B cell (primary cell): ENCODE measurements around the gene PPAN. TPM values are rescaled to one million over a fixed set of nuclear protein-coding genes. Genes with fewer than 3 reads are reported as not detected.

Experiments
- ATAC-seq: fragments of 200-7000 bp; cut with Tn5 transposase; one replicate; pipeline ENCODE4 v1.10.0; 2021; ENCODE audit warnings: low read depth, mild to moderate bottlenecking, moderate number of reproducible peaks, moderate library complexity
- CTCF ChIA-PET: fragments of 350-600 bp; sonication (Branson Sonifier 250); formaldehyde crosslinking; loops from one replicate; lab custom pipeline; 2021; ENCODE audit warnings: antibody characterized with exemption, inconsistent platforms; lab: Charles Lee
- POLR2A ChIA-PET: fragments of 350-600 bp; sonication (Branson Sonifier 250); formaldehyde crosslinking; loops from one replicate; lab custom pipeline; 2021; ENCODE audit warnings: antibody characterized with exemption; lab: Charles Lee
- DNase-seq: peaks from one replicate; pipeline ENCODE4 v3.0.0; 2013
- H2AFZ ChIP-seq: 2 replicates; pipeline ENCODE4 v1.6.1; 2012; ENCODE audit warnings: mild to moderate bottlenecking, low read depth, low read length; ENCODE audit not compliant: insufficient read depth, poor library complexity, severe bottlenecking
- H3K27ac ChIP-seq, 2 donors: 1 replicate in 1 of 2; 2 replicates in 1 of 2; pipeline ENCODE4 v1.5.1; 2012 to 2013; ENCODE audit warnings: low read length in 2 of 2, mild to moderate bottlenecking in 2 of 2, moderate library complexity in 1 of 2
- H3K27me3 ChIP-seq, 4 experiments: fragments of 200-600 bp in 1 of 4; sonication (generic) in 1 of 4; replicated peaks in 1 of 4; 1 replicate in 2 of 4; 2 replicates in 2 of 4; pipeline versions ENCODE4 v1.6.1 to v1.7.0; 2013 to 2016; ENCODE audit warnings: low read length in 3 of 4, mild to moderate bottlenecking in 2 of 4, mixed read lengths in 1 of 4, moderate library complexity in 1 of 4; ENCODE audit not compliant: insufficient read depth in 4 of 4, control insufficient read depth in 3 of 4; ENCODE audit errors: control extremely low read depth in 1 of 4
- H3K36me3 ChIP-seq, 2 experiments: replicated peaks in 1 of 2; 1 replicate in 1 of 2; 2 replicates in 1 of 2; pipeline versions ENCODE4 v1.6.1 to v1.7.1; 2013; ENCODE audit warnings: low read length in 1 of 2; ENCODE audit not compliant: insufficient read depth in 2 of 2, control insufficient read depth in 1 of 2; ENCODE audit errors: control extremely low read depth in 1 of 2, extremely low read depth in 1 of 2
- H3K4me1 ChIP-seq, 2 donors: fragments of 200-600 bp in 1 of 2; sonication (generic) in 1 of 2; 1 replicate in 1 of 2; 2 replicates in 1 of 2; pipeline versions ENCODE4 v1.5.1 to v1.6.1; 2013 to 2017; ENCODE audit warnings: low read length in 2 of 2; ENCODE audit not compliant: control insufficient read depth in 2 of 2, insufficient read depth in 2 of 2
- H3K4me2 ChIP-seq: replicated peaks from 2 replicates; pipeline ENCODE3; 2012; ENCODE audit warnings: mild to moderate bottlenecking, low read depth, low read length; ENCODE audit not compliant: poor library complexity, severe bottlenecking
- H3K4me3 ChIP-seq, 5 experiments: fragments of 200-600 bp in 1 of 5; sonication (generic) in 1 of 5; 1 replicate in 3 of 5; 2 replicates in 2 of 5; pipeline versions ENCODE4 v1.5.1 to v1.7.0; 2011 to 2016; ENCODE audit warnings: low read length in 4 of 5, mild to moderate bottlenecking in 4 of 5, low read depth in 2 of 5, control low read depth in 1 of 5, moderate library complexity in 1 of 5; ENCODE audit not compliant: insufficient read depth in 1 of 5; ENCODE audit errors: control extremely low read depth in 1 of 5, extremely low read depth in 1 of 5
- H3K79me2 ChIP-seq: fragments of 200-600 bp; sonication (generic); one replicate; pipeline ENCODE4 v1.6.0; 2016; ENCODE audit warnings: low read length; ENCODE audit not compliant: control insufficient read depth, insufficient read depth
- H3K9ac ChIP-seq: fragments of 200-600 bp; sonication (generic); 2 replicates; pipeline ENCODE4 v1.6.1; 2017; ENCODE audit warnings: mild to moderate bottlenecking, low read length, moderate library complexity
- H3K9me3 ChIP-seq, 3 donors: one replicate each; pipeline versions ENCODE4 v1.6.1 to v1.7.1; 2013; ENCODE audit warnings: low read length in 2 of 3; ENCODE audit not compliant: control insufficient read depth in 2 of 3, insufficient read depth in 1 of 3; ENCODE audit errors: control extremely low read depth in 1 of 3
- H4K20me1 ChIP-seq: 2 replicates; pipeline ENCODE4 v1.6.0; 2012; ENCODE audit warnings: mild to moderate bottlenecking, low read length; ENCODE audit not compliant: insufficient read depth, control insufficient read depth, poor library complexity, severe bottlenecking
- H3K27ac Mint-ChIP-seq: one replicate; pipeline ENCODE4 v1.8.0; 2021; ENCODE audit warnings: mixed read lengths
- H3K27me3 Mint-ChIP-seq: one replicate; pipeline ENCODE4 v1.8.0; 2021; ENCODE audit warnings: mixed read lengths
- H3K4me1 Mint-ChIP-seq: one replicate; pipeline ENCODE4 v1.8.0; 2021; ENCODE audit warnings: mixed read lengths
- H3K4me3 Mint-ChIP-seq: one replicate; pipeline ENCODE4 v1.8.0; 2021; ENCODE audit warnings: mixed read lengths
- H3K9me3 Mint-ChIP-seq: one replicate; pipeline ENCODE4 v1.8.0; 2022; ENCODE audit warnings: mixed read lengths; ENCODE audit not compliant: insufficient read depth
- CTCF ChIP-seq: fragments of 200-600 bp; IDR thresholded peaks from one replicate; pipeline ENCODE4 v1.8.0; 2022; ENCODE audit warnings: antibody characterized with exemption, mild to moderate bottlenecking
- EZH2 ChIP-seq: IDR thresholded peaks from 2 replicates; pipeline ENCODE4 v1.6.1; 2012; ENCODE audit warnings: borderline replicate concordance, low read depth, mild to moderate bottlenecking, moderate library complexity, low read length; ENCODE audit not compliant: insufficient read depth, poor library complexity, severe bottlenecking
- WGBS: methylation state at CpG from one replicate; pipeline ENCODE4 v1.1.5; 2013; ENCODE audit warnings: missing lambda C conversion rate; ENCODE audit not compliant: insufficient coverage; 5-methylcytosine and 5-hydroxymethylcytosine counted together
- intact Hi-C: fragments of 100-400 bp; cut with micrococcal nuclease; formaldehyde crosslinking; loops from one replicate; pipeline ENCODE4 v1.10.0; 2022
- polyA plus RNA-seq: library from polyadenylated mRNA; depleted of rRNA; stranded (reverse); fragments of >200 nt; gene quantifications from 2 replicates; pipeline ENCODE4 v1.2.3, GENCODE V29; 2012
- total RNA-seq, 2 donors: library from RNA; stranded (reverse); fragments of 120-200 nt in 1 of 2; gene quantifications; 1 replicate in 1 of 2; 2 replicates in 1 of 2; pipeline versions ENCODE4 v1.2.3 to v1.2.4, GENCODE V29; 2013 to 2022

Gene PPAN
- total and polyA plus RNA-seq, 2 donors (not counting 1 experiment from before 2014, with no cell fraction given), result 42.2 to 88.0 TPM

- Mint-ChIP-seq H3K4me3 (no peak overlapping the region), H3K9me3 (no peaks in the 10 kb centered on the region), H3K27me3 (no peaks in the 10 kb centered on the region), H3K27ac (no peak overlapping the region), H3K4me1 (no peaks in the 10 kb centered on the region)
- H3K9me3 ChIP-seq, result peaks cover 0 to 6% (median 0%) of the 10 kb centered on the region in 3 donors
- POLR2A ChIA-PET, result interaction anchor here (0.5 kb wide), 1 partner anchor 26 kb away, joined by 9 read pairs; no protein-coding TSS in a partner anchor
- H3K27me3 ChIP-seq, result no peaks in the 10 kb centered on the region
- H4K20me1 ChIP-seq, result no peaks in the 10 kb centered on the region
- H3K4me3 ChIP-seq, result no peak overlapping the region
- TF ChIP-seq EZH2 (no peak), CTCF (no peak)
- CTCF ChIA-PET, result interaction anchor here (1.1 to 1.7 kb wide), 3 partner anchors 38 to 201 kb away, joined by 3 to 5 read pairs (median 3); no protein-coding TSS in a partner anchor
- no peak overlapping the region for H3K9ac ChIP-seq
- DNase-seq (no peak), ATAC-seq (no peak)
- no peak overlapping the region for H3K27ac ChIP-seq
- 94% methylated on average over 4 of the region's 7 CpGs for WGBS
- H3K4me2 ChIP-seq, result no peak overlapping the region
- H3K36me3 ChIP-seq, result peaks cover 0 to 47% of the 10 kb centered on the region in 2 experiments
- no peaks in the 10 kb centered on the region for H3K4me1 ChIP-seq
- intact Hi-C loops, result no loop called here
- H2AFZ ChIP-seq, result no peak overlapping the region
- no peaks in the 10 kb centered on the region for H3K79me2 ChIP-seq
Observed at GRCh38 chr19:10132905-10133304, 26.7 kb downstream of the PPAN start.

- 91% methylated on average over 11 of the region's 11 CpGs for WGBS
- Histone ChIP-seq H3K4me3 (no peak overlapping the region), H3K9me3 (peaks cover 0 to 6% (median 0%) of the 10 kb centered on the region in 3 donors), H3K27me3 (no peaks in the 10 kb centered on the region), H3K79me2 (no peaks in the 10 kb centered on the region), H3K9ac (no peak overlapping the region), H3K4me2 (no peak overlapping the region), H4K20me1 (no peaks in the 10 kb centered on the region), H3K27ac (no peak overlapping the region), H3K4me1 (no peaks in the 10 kb centered on the region), H3K36me3 (peaks cover 0 to 52% of the 10 kb centered on the region in 2 experiments), H2AFZ (no peak overlapping the region)
- no peak for TF ChIP-seq CTCF
- TF ChIP-seq EZH2, result no peak
- CTCF ChIA-PET, result interaction anchor here (1.1 to 1.7 kb wide), 3 partner anchors 37 to 202 kb away, joined by 3 to 5 read pairs (median 3); no protein-coding TSS in a partner anchor
- ATAC-seq (no peak), DNase-seq (no peak)
- POLR2A ChIA-PET, result no interaction called here
- Mint-ChIP-seq H3K4me1 (no peaks in the 10 kb centered on the region), H3K9me3 (no peaks in the 10 kb centered on the region), H3K4me3 (no peak overlapping the region), H3K27me3 (no peaks in the 10 kb centered on the region), H3K27ac (no peak overlapping the region)
- intact Hi-C loops, result no loop called here
Observed at GRCh38 chr19:10133596-10133995, 27.4 kb downstream of the PPAN start.
